Stimulated activated CD8-positive, alpha-beta memory T cell treated with anti-CD3 and anti-CD28 coated beads, Interleukin-12 subunit alpha, Interleukin-12 subunit beta, amount 100 ng/mL, for 24 hours (primary cell): ENCODE results near the gene HSBP1L1.
"Not testable (repeated sequence)": the region's sequence is repeated elsewhere in the genome, so short reads cannot be mapped to it uniquely, and the experiment has no call there.

Experiments
- DNase-seq: peaks from one replicate; pipeline ENCODE4 v3.0.0-alpha.2; 2020; ENCODE audit errors: extremely low read depth

HSBP1L1 gene

DNA sequence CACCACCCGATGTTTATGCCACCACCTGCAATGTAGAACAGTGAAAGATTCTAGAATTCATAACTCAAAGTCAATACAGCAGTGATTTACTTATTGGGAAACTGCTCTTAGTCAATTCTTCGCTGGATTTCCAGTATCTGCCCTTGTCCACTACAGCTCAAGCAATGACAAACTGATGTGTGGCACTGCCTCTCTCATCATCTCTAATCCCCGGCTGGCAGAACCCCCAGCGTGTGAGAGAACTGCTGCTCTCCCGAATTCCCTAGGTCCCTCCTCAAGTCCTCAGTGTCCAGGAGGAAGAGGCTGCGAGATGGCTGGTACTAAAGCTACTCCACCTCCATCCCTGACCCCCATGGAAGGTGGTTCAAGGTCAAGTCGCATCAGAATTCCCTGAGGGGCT, 22.3 kb downstream of the HSBP1L1 start:
- no peak for DNase-seq

GRCh38 chr18:79987566-79987965, 23.1 kb downstream of the HSBP1L1 start:
- no peak for DNase-seq

DNA sequence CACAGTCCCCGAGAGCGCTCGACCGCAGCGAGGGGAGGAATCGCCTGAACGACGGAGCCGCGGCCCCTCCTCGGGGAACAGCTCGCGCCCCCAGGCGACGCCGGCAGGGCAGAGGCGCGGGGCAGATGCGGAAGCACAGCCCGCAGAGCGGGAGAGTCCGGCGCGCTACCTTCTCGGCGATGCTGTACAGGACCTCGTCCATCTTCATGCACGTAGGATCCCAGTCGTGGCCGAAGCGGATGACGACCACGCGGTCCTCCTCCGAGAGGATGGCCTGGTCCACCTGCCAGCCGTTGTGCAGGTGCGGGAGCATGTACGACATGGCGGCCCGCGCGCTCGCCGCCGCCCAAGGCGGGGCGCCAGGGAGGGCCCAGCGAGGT, 23.6 kb downstream of the HSBP1L1 start:
- DNase-seq, result no peak

DNA sequence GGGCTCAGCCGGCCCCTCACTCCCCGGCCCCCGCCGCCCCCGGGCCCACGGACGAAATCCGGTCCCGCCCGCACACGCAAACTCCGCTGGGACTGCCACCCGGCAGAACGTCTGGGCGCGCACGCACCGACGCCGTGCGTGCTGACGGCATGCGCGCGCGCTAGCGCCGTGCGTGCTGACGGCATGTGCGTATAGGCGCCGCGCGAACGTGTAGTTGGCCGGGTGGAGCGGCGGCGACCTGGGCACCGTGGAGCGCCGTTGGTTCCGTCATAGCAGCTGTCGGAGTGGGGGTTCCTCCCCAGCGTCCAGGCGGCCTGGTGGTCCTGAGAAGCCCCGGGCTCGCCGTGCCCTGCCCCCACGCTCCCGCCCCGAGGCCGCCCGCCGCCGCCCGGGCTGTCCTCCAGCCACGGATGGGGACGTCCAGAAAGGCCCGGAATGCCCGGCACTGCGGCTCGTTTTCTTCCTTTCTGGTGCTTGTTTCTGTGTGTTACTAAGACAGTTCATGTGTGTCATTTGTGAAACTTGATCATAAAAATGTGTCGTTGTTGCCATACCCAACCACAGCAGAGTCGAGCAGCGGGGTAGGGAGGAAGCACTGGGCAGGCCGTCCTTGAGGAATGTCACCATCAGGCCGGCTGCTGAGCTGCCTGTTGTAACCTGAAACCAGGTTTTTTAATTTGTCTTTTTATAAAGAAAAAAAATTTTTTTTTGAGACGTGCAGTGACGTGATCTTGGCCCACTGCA, 24.2 kb downstream of the HSBP1L1 start, which contains the start of gene TXNL4A:
Gene TXNL4A, minus strand, starts transcription at position 113 of the 744 bp plus-strand sequence. CDS start 171 bp downstream, outside the sequence.
- DNase-seq, result peak; percentile 72

DNA sequence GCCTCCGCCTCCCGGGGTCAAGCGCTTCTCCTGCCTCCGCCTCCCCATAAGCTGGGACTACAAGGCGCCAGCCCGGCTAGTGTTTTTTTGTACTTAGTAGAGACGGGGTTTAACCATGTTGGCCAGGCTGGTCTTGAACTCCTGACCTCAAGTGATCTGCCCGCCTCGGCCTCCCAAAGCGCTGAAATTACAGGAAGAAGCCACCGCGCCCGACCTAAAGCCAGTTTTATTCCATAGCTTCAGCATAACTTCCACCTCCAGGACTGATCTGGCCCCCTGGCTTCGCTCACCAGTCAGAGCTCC, 24.7 kb downstream of the HSBP1L1 start:
- no peak for DNase-seq

GRCh38 chr18:79991494-79991893, 27.1 kb downstream of the HSBP1L1 start:
- no peak for DNase-seq

DNA sequence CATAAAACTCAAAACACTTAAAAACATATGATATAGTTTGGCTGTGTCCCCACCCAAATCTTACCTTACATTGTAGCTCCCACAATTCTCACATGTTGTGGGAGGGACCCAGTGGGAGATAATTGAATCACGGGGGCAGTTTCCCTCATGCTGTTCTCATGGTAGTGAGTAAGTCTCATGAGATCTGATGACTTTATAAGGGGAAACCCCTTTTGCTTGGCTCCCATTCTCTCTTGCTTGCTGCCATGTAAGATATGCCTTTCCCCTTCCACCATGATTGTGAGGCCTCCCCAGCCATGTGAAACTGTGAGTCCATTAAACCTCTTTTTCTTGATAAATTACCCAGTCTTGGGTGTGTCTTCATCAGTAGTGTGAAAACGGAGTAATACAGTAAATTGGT, 35.3 kb downstream of the HSBP1L1 start:
- DNase-seq, result not testable (repeated sequence)

- DNase-seq, result no peak
Measured at GRCh38 chr18:80000877-80001276, 36.4 kb downstream of the HSBP1L1 start.

DNA sequence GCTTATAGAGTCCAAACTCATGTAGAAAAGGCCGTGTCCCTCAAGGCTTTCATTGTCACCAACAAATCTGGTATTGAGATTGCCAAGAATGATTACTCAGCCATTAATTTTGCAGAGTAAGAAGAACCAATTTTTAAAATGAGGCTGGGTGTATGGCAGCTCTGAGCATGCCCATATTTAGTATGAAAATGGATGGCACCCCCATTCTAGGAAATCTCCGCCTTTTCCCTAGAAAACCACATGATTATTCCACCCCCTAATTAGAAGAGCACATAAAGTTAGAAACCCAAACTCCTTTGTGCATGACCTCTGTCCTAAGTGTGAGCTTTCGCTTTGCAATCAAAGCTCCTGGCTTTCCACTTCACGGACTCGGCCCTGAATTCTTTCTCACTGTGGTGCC, 38.0 kb downstream of the HSBP1L1 start:
- DNase-seq, result no peak

DNA sequence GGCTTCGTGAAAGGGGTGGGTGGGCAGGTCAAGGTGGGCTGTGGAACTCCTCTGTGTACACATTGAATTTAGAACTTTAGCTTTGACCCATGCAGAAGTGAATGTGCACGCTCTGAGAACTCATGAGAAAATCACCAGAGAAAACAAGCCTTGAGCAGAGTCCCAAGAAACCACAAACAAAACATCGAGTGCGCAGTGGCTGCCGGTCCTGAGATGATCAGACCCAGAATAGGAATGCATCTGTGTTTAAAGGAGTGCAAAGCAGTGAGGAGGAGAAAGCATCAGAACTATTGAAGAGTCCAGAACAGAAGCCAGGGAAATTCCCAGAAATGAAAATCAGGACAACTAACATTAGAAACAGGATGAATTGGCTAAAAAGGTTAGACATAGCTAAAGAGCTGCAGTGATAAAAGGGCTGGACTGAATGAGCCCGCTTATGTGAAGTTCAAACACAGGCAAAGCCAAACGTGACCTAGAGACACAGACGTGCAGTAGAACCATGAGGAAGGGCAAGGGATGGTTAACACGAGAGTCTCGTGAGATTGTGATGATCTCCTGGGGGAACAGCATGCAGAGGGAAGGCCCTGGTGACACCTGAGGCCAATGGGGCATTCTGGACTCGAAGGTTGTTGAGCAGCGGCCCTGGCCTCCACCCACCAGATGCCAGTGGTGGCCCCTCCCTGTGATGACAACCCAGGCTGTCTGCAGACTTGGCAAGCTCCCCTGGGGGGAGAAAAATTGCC, 40.3 kb downstream of the HSBP1L1 start:
- DNase-seq, result no peak

DNA sequence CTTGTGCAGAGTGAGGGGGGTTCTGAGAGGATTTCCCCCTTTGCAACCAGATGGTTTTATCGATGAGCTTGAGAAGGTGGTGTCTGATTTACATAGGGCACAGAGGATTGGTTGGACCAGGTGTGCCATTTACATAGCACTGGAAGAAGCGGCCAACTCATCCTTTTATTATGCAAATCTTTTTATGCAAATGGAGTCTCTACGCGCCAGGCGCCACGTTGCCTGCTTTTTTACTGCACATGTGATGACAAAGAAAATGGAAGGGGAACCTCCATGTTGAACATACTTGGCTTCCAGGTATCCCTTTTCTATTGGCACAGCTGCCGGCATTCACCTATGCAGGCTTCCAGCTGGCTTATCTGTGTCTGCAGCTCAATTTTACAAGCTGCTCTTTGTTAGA, 42.3 kb downstream of the HSBP1L1 start:
- DNase-seq, result no peak

GRCh38 chr18:80009661-80010550, 45.5 kb downstream of the HSBP1L1 start:
- DNase-seq, result no peak

DNA sequence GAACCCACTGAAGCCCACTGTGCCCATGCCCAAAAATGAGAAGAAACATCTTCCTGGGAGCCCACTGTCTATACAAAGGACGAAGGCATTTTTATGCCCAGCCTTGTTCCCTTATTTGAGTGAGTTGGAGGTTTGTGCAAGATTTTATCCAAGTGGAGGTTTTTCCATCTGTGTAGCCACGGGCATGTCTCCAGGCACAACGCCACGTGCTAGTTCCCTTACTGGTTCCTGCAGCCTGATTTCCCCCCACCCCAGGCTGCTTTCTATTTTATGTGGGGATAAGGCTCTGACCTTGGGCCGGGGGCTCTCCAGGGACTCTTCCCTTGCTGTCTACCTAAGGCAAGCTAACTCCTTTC, 46.1 kb downstream of the HSBP1L1 start:
- DNase-seq, result no peak

DNA sequence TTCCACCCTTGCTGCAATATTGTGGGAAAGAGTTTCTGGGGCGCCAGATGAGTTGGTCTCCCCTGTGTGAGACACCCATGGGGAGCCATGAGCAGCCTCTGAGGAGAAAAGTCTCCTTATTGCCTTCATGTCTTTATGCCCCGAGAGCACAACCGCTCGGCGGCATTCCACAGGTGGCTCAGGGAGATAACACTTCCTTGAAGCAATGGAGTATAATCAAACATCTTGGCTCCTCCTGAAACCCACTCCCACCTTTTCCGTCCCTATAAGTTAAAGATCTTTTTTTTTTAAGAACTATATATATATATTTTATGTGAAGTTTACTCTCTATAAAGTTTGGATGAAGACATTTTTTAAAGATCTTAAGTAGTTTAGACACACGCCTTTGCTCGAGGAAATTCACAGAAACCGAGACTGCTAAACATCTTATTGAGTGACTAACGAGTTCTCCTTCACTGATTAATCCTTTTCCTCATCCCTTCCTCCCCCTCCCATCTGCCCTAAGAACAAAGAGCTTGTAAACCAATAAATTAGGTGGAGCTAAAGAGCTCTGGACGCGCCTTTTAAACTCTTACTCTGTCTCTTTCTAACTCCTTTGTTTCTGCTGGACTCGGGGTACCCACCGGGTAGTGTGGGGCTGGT, 47.2 kb downstream of the HSBP1L1 start:
- not testable (repeated sequence) for DNase-seq

DNA sequence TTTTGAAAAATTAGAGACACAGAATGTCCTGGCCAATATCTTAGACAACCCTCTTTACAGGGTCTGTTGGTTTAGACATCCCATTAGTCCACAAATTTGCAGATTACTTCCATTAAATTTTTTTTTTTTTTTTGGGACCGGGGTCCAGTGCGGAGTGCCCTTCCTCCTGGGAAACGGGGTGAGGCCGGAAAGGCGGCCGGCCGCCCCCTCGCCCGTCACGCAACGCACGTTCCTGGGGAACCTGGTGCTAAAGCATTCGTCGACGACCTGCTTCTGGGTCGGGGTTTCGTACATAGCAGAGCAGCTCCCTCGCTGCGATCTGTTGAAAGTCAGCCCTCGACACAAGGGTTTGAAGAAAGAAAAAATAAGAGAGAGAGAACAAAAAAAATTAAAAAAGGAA, 48.3 kb downstream of the HSBP1L1 start:
- DNase-seq, result no peak
